Panc1 (cell line): ENCODE measurements around the gene VEGFD. TPM values are rescaled to one million over a fixed set of nuclear protein-coding genes. Genes with fewer than 3 reads are reported as not detected.

ENCODE experiments used
- ATAC-seq: fragments of 200-7000 bp; cut with Tn5 transposase; 2 replicates; pipeline ENCODE4 v1.9.1; 2020; ENCODE audit warnings: mild to moderate bottlenecking, moderate library complexity
- Bru-seq: library from RNA; stranded (reverse); fragments of 400-500 nt; gene quantifications from one replicate; lab custom pipeline; 2021; lab: Mats Ljungman, UMichigan
- BruChase-seq, 2 experiments: library from RNA; stranded (reverse); fragments of 400-500 nt; gene quantifications; one replicate each; lab custom pipeline; 2021; lab: Mats Ljungman, UMichigan
- BruUV-seq: library from RNA; stranded (reverse); fragments of 400-500 nt; replicated peaks from 2 replicates; lab custom pipeline; 2021; lab: Mats Ljungman, UMichigan
- CTCF ChIA-PET: fragments of 300-600 bp; sonication (Branson Sonifier 250); formaldehyde crosslinking; loops from one replicate; lab custom pipeline; 2022; ENCODE audit warnings: antibody characterized with exemption; lab: Charles Lee
- POLR2A ChIA-PET: fragments of 300-600 bp; sonication (Branson Sonifier 250); formaldehyde crosslinking; loops from one replicate; lab custom pipeline; 2022; ENCODE audit warnings: antibody characterized with exemption; lab: Charles Lee
- DNase-seq: peaks from one replicate; pipeline ENCODE4 v3.0.0-alpha.2; 2010; ENCODE audit warnings: low read depth, low spot score
- H3K27ac ChIP-seq: 2 replicates; pipeline ENCODE4 v1.5.1; 2011; ENCODE audit warnings: mild to moderate bottlenecking, low read length, inconsistent platforms
- H3K27me3 ChIP-seq: fragments of 200-500 bp; sonication (Bioruptor generic); 2 replicates; pipeline ENCODE4 v1.6.0; 2014; ENCODE audit warnings: low read length, inconsistent platforms; ENCODE audit not compliant: control insufficient read depth, insufficient read depth
- H3K36me3 ChIP-seq: fragments of 200-500 bp; sonication (Bioruptor generic); 2 replicates; pipeline ENCODE4 v1.5.1; 2014; ENCODE audit warnings: inconsistent platforms, mild to moderate bottlenecking, low read length, moderate library complexity; ENCODE audit not compliant: control insufficient read depth, insufficient read depth
- H3K4me1 ChIP-seq: 2 replicates; pipeline ENCODE4 v1.5.1; 2011; ENCODE audit warnings: inconsistent platforms, mild to moderate bottlenecking, low read length, moderate library complexity; ENCODE audit not compliant: control insufficient read depth, insufficient read depth
- H3K4me3 ChIP-seq, 2 experiments: 2 replicates each; pipeline ENCODE4 v1.5.1; 2011 to 2012; ENCODE audit warnings: low read depth in 2 of 2, low read length in 2 of 2, mild to moderate bottlenecking in 2 of 2, inconsistent platforms in 1 of 2, moderate library complexity in 1 of 2
- H3K9me3 ChIP-seq: fragments of 200-500 bp; sonication (Bioruptor generic); 2 replicates; pipeline ENCODE4 v1.5.1; 2014; ENCODE audit warnings: low read depth, mild to moderate bottlenecking, inconsistent platforms, low read length, moderate library complexity; ENCODE audit not compliant: control insufficient read depth, insufficient read depth
- POLR2AphosphoS5 ChIP-seq: IDR thresholded peaks from 2 replicates; pipeline ENCODE4 v1.6.1; 2012; ENCODE audit warnings: mild to moderate bottlenecking, low read depth, low read length, moderate library complexity
- REST ChIP-seq, 2 experiments: IDR thresholded peaks; 2 replicates each; pipeline ENCODE4 v1.6.1; 2011 to 2012; ENCODE audit warnings: low read depth in 2 of 2, control low read depth in 1 of 2, low read length in 1 of 2, mild to moderate bottlenecking in 1 of 2, moderate library complexity in 1 of 2; ENCODE audit not compliant: insufficient read depth in 1 of 2
- SIN3A ChIP-seq: IDR thresholded peaks from 2 replicates; pipeline ENCODE4 v1.6.1; 2012; ENCODE audit warnings: low read depth, mild to moderate bottlenecking, low read length, moderate library complexity, borderline replicate concordance; ENCODE audit not compliant: insufficient read depth
- TCF7L2 ChIP-seq: IDR thresholded peaks from 2 replicates; pipeline ENCODE4 v1.6.1; 2011; ENCODE audit warnings: mild to moderate bottlenecking, low read depth, low read length, inconsistent platforms
- in situ Hi-C: cut with HindIII; loops from 2 replicates; pipeline ENCODE4 v1.10.0; 2016; ENCODE audit warnings: low sequenced_read_pairs, low pct_unique_long_range_greater_than_20kb
- intact Hi-C: fragments of 100-400 bp; cut with micrococcal nuclease; formaldehyde crosslinking; loops from one replicate; pipeline ENCODE4 v1.10.0; 2022; ENCODE audit not compliant: unreplicated experiment
- long read RNA-seq: library from polyadenylated mRNA; unstranded; transcript quantifications from one replicate; pipeline ENCODE4 v2.0.0, GENCODE V29; 2021; ENCODE audit not compliant: unreplicated experiment
- polyA plus RNA-seq: library from polyadenylated mRNA; unstranded; fragments of >200 nt; gene quantifications from one replicate; pipeline ENCODE4 v1.2.1, GENCODE V29; 2012; ENCODE audit warnings: missing spikeins; ENCODE audit not compliant: insufficient read length
- total RNA-seq: library from RNA; stranded (reverse); gene quantifications from one replicate; pipeline ENCODE4 v1.2.1, GENCODE V29; 2021; ENCODE audit not compliant: unreplicated experiment
- TF ChIP-seq, protein P1 (sequence below): fragments of 450-650 bp; IDR thresholded peaks from 2 replicates; pipeline ENCODE4 v1.5.1; 2017; ENCODE audit warnings: mild to moderate bottlenecking

Gene VEGFD, protein sequence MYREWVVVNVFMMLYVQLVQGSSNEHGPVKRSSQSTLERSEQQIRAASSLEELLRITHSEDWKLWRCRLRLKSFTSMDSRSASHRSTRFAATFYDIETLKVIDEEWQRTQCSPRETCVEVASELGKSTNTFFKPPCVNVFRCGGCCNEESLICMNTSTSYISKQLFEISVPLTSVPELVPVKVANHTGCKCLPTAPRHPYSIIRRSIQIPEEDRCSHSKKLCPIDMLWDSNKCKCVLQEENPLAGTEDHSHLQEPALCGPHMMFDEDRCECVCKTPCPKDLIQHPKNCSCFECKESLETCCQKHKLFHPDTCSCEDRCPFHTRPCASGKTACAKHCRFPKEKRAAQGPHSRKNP
- total RNA-seq (not detected), Bru-seq, nascent RNA (percentile 43 among the genes with signal in this experiment), BruChase-seq, experiment 1, labeled RNA remaining after a 2-hour chase (percentile 42 among the genes with signal in this experiment), BruChase-seq, experiment 2, labeled RNA remaining after a 6-hour chase (percentile 34 among the genes with signal in this experiment)
- not detected for polyA plus RNA-seq
- long read RNA-seq, result 0 reads

- Histone ChIP-seq H3K9me3 (no peaks in the 10 kb centered on the region), H3K4me3 (no peak within 1 kb of the TSS), H3K27ac (no peak within 1 kb of the TSS), H3K4me1 (no peaks in the 10 kb centered on the region), H3K27me3 (no peaks in the 10 kb centered on the region), H3K36me3 (no peaks in the 10 kb centered on the region)
- TF ChIP-seq SIN3A (no peak), TCF7L2 (no peak), POLR2AphosphoS5 (no peak), REST (IDR thresholded peaks at IDR 0.05; ENCODE audit: insufficient read depth in 1 of 2, low read depth in 2 of 2, low read length in 1 of 2) (no peak)
- TF ChIP-seq, protein P1, sequence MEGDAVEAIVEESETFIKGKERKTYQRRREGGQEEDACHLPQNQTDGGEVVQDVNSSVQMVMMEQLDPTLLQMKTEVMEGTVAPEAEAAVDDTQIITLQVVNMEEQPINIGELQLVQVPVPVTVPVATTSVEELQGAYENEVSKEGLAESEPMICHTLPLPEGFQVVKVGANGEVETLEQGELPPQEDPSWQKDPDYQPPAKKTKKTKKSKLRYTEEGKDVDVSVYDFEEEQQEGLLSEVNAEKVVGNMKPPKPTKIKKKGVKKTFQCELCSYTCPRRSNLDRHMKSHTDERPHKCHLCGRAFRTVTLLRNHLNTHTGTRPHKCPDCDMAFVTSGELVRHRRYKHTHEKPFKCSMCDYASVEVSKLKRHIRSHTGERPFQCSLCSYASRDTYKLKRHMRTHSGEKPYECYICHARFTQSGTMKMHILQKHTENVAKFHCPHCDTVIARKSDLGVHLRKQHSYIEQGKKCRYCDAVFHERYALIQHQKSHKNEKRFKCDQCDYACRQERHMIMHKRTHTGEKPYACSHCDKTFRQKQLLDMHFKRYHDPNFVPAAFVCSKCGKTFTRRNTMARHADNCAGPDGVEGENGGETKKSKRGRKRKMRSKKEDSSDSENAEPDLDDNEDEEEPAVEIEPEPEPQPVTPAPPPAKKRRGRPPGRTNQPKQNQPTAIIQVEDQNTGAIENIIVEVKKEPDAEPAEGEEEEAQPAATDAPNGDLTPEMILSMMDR, result no peak
- intact Hi-C loops, result no loop called here
- no TSS peak for BruUV-seq
- no peak for DNase-seq
- no peak for ATAC-seq
- ChIA-PET POLR2A (no interaction called here), CTCF (no interaction called here)
- in situ Hi-C loops, result no loop called here
Observed at GRCh38 chrX:15384304-15384703, at the start of gene VEGFD. TSS of gene VEGFD (minus strand) at chrX:15384413. CDS start at chrX:15383946, 467 bp downstream.

- POLR2A ChIA-PET, result no interaction called here
- no peaks in the 10 kb centered on the region for H3K27me3 ChIP-seq
- TF ChIP-seq TCF7L2 (no peak), POLR2AphosphoS5 (no peak), REST (IDR thresholded peaks at IDR 0.05; ENCODE audit: insufficient read depth in 1 of 2, low read depth in 2 of 2, low read length in 1 of 2) (no peak), SIN3A (no peak)
- TF ChIP-seq, protein P1, result no peak
- no peak overlapping the region for H3K27ac ChIP-seq
- no peak for DNase-seq
- BruUV-seq, result no TSS peak
- no peaks in the 10 kb centered on the region for H3K4me1 ChIP-seq
- in situ Hi-C loops, result no loop called here
- no peaks in the 10 kb centered on the region for H3K36me3 ChIP-seq
- no peak for ATAC-seq
- CTCF ChIA-PET, result no interaction called here
- no peaks in the 10 kb centered on the region for H3K9me3 ChIP-seq
- intact Hi-C loops, result no loop called here
- H3K4me3 ChIP-seq, result no peak overlapping the region
Observed at GRCh38 chrX:15430584-15430983, 46.4 kb upstream of the VEGFD start.
